Activated CD4-positive, alpha-beta T cell treated with anti-CD3 and anti-CD28 coated beads, Interleukin-2, amount 50 U/mL, for 16 hours (primary cell): ENCODE measurements around the gene MPND.

ENCODE experiments used
- DNase-seq: peaks from one replicate; pipeline ENCODE4 v3.0.0-alpha.2; 2020

MPND gene

DNA sequence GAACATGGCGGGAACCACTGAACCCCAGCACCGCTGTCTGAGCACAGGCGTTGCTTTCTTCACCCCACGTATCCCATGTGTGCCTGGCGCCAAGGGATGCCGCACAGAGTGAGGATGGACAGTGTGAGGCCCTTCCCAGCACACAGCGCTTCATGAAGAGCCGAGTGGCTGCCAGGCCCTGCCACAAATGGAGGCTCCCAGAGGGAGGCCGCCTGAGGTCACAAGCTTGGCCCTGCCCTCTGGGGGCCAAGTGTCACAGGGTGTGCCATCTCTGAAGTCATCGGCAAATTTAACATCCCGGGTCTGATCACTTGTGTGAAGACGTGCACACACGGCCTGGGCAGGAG, 24.4 kb downstream of the MPND start:
- DNase-seq: no peak

- peak; percentile 24 for DNase-seq
Measured at GRCh38 chr19:4368128-4368820, 24.9 kb downstream of the MPND start.

DNA sequence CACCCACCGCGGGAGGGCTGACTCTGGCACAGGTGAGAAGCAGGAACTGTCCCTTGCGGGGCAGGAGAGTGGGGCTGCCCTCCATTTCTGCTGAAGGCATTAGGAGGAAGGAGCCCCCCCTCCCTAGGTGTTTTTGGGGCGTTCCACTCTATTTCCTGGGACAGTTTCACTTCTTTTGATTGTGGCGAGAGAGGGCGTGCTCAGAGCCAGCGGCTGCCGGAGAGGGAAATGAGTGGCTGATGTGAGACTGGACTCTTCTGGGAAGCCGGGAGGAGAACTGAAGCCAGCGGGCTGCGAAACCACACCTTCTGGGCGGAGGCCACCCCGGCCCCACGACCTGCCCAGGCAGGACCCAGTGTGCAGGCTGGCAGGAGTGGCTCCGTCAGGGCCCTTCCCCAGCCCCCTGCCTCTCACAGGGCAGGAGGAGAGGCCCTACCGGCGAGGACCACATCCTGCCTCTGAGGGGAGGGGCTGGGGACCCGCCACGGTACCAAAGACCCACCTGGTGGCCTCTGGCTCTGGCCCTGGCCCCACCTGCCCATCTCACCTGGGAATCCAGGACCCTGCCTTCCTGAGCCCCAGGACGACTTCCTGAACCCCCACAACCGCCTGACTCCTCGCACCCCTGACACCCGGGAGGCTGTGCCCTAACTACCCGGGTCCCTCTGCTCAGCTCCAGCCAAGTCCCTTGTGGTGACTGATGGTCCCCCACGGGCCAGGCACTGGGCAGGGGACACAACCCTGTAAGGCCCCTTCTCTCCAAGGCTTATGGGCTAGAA, 25.9 kb downstream of the MPND start:
- DNase-seq: peak; percentile 91

DNA sequence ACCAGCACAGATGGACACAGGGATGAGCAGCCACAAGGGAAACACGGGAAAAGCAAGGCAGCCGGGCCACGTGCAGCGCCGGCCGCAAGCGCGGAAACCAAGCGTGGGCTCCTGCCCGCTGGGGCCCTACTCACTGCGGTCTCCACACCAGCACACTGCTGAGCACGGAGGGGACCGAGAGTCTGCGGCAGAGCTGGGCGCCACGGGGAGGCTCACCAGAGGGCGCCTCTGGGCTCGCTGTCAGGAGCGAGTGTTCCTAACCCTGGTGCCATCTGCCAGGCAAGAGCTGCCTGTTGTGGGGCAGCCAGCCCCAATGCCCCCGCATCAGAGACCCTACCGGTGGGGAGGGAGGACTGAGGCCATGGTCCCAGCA, 26.5 kb downstream of the MPND start:
- peak; percentile 76 for DNase-seq

DNA sequence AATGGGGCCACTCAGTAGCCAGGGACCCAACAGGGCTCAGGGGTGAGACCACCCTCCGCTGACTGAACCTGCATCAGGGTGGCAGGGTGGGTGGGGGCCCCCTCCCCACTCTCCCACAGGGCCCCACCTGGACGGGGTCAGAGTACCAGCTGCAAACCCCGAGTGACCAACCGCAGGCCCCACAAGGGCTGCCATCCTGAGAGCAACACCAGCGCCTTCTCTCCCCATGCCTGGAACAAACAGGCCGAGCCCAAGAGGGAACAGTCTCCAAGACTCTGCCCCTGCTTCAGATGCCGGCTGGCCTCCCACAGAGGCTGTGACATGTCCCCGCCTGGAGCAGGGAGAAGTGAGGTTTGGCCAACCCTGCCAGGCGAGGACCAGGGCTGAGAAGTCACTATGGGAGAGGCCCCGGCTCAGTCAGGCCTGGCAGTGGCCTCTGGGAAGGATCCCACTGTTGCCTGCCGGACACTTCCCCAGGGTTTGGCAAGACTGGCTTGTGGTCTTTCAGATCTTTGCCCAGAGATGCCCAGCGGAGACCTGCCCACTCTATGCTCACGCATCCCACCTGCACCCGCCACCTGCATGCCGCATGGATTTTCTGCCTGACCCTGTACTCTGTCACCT, 27.2 kb downstream of the MPND start:
- DNase-seq: no peak

DNA sequence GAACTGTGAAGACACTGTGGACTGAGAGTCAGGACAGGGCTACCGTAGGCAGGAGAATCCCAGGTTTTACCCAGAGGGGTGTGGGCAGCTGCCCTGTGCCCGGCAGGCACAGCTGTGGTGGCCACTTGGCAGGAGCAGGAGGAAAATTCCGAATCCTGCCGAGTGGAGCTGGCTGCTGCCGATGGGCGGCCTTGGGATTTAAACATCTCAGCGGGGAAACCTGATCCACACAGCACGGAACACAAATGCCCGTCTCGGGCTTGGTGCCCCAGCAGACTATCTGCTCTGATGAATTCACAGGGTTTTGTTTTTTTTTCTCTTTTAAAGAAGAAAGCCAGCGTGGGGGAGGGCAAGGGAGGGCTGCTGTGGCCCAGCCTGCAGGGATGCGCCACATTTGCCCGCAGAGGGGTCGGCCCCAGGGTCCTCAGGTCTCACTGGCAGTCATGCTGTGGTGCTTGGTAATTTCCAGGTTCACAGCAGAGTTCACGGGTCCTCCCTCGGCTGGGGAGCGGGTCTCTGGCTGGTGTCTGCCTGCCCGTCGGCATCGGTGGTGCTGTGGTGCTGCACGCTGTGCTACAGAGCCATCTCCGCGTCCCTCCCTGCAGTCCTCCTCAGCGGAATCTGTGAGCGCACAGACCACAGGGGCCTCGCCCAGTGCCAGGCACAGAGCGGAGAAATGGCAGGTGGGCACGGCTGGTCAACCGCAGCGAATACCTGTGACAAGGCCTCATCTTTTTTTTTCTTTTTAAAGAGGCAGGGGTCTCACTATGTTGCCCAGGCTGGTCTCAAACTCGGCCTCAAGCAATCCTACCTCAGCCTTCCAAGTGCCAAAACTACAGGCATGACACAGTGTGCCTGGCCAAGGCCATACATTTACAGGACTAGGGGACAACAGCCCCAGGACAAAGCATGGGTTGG, 28.1 kb downstream of the MPND start:
- no peak for DNase-seq

DNA sequence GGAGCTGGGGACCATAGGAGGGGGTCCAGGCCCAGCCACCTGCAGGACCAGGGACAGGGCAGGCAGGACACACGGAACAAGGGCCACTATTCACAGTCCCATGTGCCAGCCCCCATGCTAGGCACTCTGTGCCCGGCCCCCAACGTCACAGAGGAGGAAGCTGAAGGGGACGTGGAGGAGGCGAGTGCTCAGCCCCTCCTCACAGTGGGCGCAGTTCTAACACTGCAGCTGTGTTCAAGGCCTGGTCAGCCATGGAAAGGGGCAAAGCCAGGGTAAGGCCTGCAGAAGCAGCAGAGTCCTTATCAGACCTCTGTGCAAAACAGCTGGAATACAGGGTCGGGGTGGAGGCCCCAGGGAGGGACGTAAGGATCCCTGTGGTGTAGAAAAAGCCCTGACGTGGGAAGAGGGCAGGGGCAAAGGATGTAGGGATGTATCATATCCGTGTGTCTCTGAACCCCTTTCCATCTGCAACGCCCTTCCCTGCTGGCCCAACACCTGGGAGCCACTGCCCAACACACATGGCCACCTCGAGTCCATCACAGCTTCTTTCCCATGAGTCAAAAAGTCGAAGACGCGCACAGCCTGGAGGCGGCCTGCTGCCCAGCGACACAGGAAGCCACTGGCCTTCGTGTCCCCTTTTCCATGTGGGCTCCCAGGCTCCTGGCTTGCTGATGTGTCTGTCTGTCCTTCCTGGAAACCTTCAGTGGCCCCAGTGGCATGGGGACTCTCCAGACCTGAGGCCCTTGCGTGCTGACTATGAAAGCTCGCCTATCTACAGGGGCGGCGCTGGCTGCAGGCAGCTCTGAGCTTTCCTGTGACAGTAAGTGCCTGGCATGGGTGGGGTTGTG, 29.0 kb downstream of the MPND start:
- no peak for DNase-seq

GRCh38 chr19:4373013-4373367, 29.6 kb downstream of the MPND start:
- no peak for DNase-seq

DNA sequence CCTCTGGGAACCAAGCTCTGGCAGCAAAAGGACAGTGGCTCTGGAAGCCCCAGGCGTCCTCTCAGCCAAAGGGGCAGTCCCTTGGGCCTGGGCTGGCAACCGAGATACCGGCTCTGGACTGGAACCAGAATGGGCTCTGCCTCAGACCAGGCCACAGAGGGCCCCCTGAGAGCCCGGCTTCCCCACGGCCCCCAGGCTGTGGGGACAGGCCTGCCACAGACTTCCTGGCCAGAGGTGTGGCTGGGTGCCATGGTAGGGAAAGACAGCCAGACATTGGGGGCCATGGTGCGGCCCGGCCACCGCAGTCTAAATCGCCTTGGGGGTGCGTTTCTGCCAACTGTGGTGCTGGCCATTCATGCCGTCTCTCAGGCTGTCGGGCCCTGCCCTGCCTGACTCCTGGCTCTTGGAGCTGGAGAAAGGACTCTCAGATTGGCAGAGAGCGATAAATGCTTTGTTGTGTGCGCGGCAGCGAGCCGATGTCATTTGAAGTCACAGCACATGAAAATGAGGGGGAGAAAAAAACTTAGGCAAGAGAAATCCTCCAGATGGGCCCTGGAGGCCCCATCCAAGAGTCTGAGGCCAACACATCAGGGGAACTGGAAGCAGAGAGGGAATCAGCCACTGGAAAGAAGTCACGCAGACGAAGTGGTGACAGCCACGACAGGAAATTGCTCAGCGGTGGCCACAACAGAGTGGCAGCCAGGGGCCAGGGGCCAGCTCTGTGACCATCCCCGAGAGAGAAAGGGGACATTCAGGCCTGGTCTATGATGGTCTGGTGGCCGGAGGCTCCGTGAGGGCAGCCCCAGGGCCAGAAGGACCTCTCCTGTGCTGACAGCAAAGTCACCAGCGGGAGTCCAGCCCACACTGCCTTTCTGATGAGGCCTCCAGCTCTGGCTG, 30.5 kb downstream of the MPND start:
- DNase-seq: no peak

DNA sequence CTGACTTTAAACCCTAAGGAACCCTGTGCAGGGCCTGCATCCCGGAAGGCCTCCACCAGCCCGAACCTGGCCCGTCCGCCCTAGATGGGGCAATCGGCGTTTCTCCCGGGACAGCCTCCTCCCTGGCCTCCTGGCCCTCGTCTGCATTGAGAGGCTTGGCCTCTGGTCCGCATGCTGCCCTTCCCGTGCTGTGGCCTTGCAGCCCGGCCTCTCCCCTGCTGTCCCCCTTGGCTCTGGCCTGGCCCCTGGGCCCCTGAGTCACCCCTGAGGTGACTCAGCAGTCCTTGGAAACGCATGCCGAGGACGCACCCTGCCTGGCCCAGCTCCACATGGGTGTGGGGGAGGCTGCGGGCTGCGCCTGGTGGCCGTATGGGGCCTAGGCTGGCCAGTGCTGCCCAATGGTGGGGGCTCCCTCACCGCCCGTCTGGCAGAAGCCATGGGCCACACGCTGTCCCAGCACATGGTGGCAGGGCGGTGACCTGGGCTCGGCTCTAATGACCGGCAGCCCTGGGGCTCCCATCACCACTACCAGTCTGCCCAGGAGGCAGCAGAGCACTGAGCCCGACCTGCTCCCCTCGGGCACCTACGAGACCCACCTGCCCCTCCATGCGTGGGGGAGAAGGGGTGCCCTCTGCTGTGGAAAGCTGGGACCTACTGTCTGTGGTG, 31.3 kb downstream of the MPND start:
- no peak for DNase-seq

DNA sequence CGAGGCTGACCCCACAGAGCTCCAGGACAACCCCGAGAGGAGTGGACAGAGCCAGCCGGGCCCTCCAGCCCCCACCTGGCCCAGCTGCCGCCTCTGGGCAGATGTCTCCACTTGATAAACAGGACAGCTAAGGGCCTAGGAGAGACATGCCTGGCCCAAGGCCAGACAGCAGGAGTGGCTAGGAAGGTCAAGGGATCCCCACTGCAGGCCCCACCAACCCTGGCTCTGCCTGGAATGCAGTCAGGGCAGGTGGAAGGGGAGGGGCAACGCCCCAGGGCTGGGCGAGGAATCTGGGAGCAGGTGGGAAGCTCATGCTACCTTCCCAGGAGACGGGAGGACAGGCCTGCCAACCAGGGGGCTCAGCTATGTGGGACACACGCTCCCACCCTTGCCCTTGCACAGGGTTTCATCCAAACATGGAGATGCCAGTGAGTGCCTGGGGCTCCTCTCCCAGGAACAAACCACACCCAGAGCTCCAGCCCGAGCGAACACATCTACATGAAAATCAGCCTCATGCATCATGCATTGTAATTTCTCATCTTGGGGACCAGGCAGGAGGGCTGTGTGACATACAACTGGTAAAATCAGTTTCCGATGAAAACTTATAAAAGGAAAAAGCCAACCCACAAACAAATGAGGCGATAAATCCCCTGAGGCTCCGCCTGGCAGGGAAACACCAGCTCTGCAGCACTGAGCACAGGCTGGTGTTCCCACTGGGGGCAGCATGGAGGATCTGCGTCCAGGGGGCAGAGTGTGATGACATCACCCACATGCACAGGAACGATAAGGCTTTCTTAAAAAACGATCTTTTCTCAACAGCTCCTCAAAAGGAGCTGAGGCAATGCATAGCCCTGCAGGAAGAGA, 32.0 kb downstream of the MPND start:
- DNase-seq: no peak

- DNase-seq: no peak
Measured at GRCh38 chr19:4376028-4376670, 32.8 kb downstream of the MPND start.

DNA sequence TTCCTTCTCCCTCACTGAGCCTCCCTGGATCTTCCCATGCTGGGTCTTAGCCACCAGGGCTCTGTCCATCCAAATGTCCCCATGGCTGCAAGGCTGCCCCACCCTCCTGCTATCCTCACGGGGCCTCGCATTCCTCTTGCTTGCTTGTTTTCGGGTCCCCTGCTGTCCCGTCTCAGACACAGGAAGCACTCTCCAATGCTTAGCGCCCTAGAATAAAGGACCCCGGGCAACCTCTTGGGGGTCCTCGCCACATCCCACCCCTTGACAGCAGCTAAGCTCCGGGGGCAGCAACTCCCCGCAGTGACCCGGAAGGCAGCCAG, 33.3 kb downstream of the MPND start:
- DNase-seq: no peak

GRCh38 chr19:4376991-4377781, 33.8 kb downstream of the MPND start:
- no peak for DNase-seq

- no peak for DNase-seq
Measured at GRCh38 chr19:4378886-4379285, 35.5 kb downstream of the MPND start.

DNA sequence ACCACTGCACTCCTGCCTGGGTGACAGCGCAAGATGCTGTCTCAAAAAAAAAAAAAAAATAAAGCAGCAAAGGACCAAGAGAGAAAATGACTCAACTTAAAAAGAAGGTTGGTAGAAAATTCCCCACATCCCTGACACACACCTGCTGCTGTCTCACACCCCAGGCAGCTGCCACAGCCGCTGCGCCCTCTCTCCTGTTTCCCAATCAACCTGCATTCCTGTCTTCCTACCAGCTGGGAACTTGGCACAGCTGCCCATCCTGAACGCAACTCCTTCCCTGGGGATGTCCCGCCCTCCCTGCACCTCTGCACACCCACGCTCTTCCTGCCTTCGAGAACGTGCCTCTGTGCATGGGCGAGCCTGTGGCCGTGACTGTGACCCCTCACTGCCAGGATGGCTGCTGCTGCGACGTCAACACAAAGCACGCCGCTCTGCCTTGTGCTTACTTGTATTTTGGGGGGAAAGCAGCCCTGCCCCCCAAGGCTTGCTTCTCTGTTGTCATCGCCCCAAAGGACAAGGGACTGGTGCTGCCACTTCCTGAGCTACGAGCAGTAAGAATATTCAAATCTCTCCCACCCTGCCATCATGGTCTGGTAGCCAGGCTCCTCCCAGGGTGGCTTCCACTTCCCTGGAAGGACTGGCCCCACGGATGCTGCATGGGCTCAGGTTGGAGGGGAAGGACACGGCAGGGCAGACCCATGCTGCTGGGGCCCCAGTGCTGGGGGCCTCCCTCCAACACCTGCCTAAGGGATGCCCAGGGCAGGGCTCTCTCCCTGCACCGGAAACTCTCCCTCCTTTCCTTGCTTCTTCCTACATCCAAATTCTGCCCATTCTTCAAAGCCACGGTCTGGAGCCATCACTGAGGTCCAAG, 36.3 kb downstream of the MPND start:
- DNase-seq: peak; percentile 31

DNA sequence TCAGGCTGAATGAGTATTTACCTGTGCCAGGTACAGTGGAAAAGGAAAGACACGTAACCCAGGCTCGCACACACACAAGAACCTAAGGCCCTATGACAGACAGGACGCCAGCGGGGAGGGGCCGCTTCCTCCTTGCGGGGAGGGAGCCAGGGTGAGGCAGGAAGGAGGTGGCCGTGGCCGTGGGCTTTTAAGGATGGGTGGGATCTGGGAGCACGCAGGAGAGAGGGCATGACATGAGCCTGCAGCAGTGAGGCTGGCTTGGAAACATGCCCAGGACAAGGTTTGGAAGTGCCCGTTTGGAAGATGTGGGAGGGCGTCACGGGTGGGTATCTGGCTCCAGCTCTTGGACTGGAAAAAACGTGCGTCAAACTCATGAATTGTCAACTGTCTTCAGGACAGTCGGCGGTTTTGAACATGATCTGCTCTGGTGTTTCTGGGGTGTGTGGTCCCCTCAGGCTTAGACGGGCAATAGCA, 36.9 kb downstream of the MPND start:
- DNase-seq: peak; percentile 40
